ENCODE measurements around the gene NEGR1.

DNA sequence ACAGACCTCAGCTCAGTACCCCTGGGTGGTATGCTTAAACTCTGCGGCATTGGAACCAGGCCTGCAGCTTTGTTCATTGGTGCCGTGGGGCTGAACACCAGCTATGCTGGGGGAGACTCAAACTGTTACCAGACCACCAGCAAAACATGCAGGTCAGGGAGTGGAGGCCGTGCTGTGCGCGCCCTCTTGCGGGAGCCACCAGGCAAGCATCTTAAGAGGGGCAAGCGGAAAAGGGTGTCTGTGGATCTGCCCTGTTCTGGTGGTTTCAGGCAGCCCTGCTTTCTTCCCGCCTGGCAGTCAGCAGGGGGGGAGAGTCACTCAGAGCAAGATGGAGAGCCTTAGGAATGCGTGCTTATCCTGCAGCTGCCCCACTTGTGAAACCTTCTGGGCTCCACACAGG lies 924.6 kb downstream of the NEGR1 start:
- TF ChIP-seq, protein P1, sequence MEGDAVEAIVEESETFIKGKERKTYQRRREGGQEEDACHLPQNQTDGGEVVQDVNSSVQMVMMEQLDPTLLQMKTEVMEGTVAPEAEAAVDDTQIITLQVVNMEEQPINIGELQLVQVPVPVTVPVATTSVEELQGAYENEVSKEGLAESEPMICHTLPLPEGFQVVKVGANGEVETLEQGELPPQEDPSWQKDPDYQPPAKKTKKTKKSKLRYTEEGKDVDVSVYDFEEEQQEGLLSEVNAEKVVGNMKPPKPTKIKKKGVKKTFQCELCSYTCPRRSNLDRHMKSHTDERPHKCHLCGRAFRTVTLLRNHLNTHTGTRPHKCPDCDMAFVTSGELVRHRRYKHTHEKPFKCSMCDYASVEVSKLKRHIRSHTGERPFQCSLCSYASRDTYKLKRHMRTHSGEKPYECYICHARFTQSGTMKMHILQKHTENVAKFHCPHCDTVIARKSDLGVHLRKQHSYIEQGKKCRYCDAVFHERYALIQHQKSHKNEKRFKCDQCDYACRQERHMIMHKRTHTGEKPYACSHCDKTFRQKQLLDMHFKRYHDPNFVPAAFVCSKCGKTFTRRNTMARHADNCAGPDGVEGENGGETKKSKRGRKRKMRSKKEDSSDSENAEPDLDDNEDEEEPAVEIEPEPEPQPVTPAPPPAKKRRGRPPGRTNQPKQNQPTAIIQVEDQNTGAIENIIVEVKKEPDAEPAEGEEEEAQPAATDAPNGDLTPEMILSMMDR (IDR thresholded peaks at IDR 0.05): no peak
- no peak for TF ChIP-seq POLR2A (IDR thresholded peaks at IDR 0.05)

Data from thyroid gland (tissue), 4 donors.